GM12878 (cell line): Measurements from ENCODE around the gene SPTBN1. TPM values are rescaled to one million over a fixed set of nuclear protein-coding genes. Genes with fewer than 3 reads are reported as not detected.

Experiments
- BHLHE40 ChIP-seq, 2 experiments: fragments of 450-650 bp in 1 of 2; IDR thresholded peaks; 2 replicates each; pipeline ENCODE4 v1.6.1; 2011 to 2017; ENCODE audit warnings: low read depth in 2 of 2, borderline replicate concordance in 1 of 2, improper control_type of control experiment in 1 of 2, low read length in 1 of 2, mild to moderate bottlenecking in 1 of 2
- CHD2 ChIP-seq: IDR thresholded peaks from 2 replicates; pipeline ENCODE4 v1.6.1; 2011; ENCODE audit warnings: low read depth, low read length, improper control_type of control experiment, borderline replicate concordance
- HCFC1 ChIP-seq: fragments of 150-350 bp; IDR thresholded peaks from 2 replicates; pipeline ENCODE4 v1.6.1; 2014; ENCODE audit warnings: low read length
- KAT2A ChIP-seq: conservative IDR thresholded peaks from 2 replicates; pipeline ENCODE4 v1.6.1; 2011; ENCODE audit warnings: low read depth, low read length; ENCODE audit not compliant: control insufficient read depth
- MAX ChIP-seq: IDR thresholded peaks from 2 replicates; pipeline ENCODE4 v1.6.1; 2012; ENCODE audit warnings: low read depth, low read length, improper control_type of control experiment
- NFXL1 ChIP-seq: fragments of 450-650 bp; IDR thresholded peaks from 2 replicates; pipeline ENCODE4 v1.6.1; 2017; ENCODE audit warnings: antibody characterized with exemption, mild to moderate bottlenecking, borderline replicate concordance
- NR2F1 ChIP-seq: fragments of 450-650 bp; conservative IDR thresholded peaks from 2 replicates; pipeline ENCODE4 v1.6.1; 2017; ENCODE audit warnings: mild to moderate bottlenecking
- PML ChIP-seq: IDR thresholded peaks from 2 replicates; pipeline ENCODE4 v1.6.1; 2012; ENCODE audit warnings: low read length, inconsistent platforms
- RAD21 ChIP-seq: IDR thresholded peaks from 2 replicates; pipeline ENCODE4 v1.6.1; 2011; ENCODE audit warnings: mild to moderate bottlenecking, low read depth, low read length, moderate library complexity; ENCODE audit not compliant: insufficient read depth
- RUNX3 ChIP-seq: IDR thresholded peaks from 2 replicates; pipeline ENCODE4 v1.6.1; 2012; ENCODE audit warnings: low read length, inconsistent platforms
- YBX1 ChIP-seq: fragments of 450-650 bp; IDR thresholded peaks from 2 replicates; pipeline ENCODE4 v1.6.1; 2016; ENCODE audit warnings: antibody characterized with exemption
- polyA plus RNA-seq, 11 experiments: library from polyadenylated mRNA; depleted of rRNA in 4 of 11; unstranded in 6 of 11; stranded (reverse) in 5 of 11; fragments of >200 nt; fragmentation: Nextera tagmentation in 4 of 11; fragmentation: Illumina TruSeq in 1 of 11; extraction: Ambion mirVana in 4 of 11; extraction: Trizol in 1 of 11; gene quantifications; 1 replicate in 1 of 11; 2 replicates in 10 of 11; pipeline versions ENCODE4 v1.2.1 to v1.2.3, GENCODE V29; 2011 to 2016; ENCODE audit warnings: inconsistent platforms in 2 of 11, missing spikeins in 2 of 11, low read depth in 1 of 11
- total RNA-seq, 4 experiments: library from RNA; depleted of rRNA in 3 of 4; stranded (reverse); fragments of >200 nt in 3 of 4; fragmentation: Illumina TruSeq in 1 of 4; extraction: Trizol in 1 of 4; gene quantifications; 2 replicates each; pipeline versions ENCODE4 v1.2.1 to v1.2.3, GENCODE V29; 2013 to 2021
- TF ChIP-seq, protein P1 (sequence below): fragments of 450-650 bp; formaldehyde crosslinking; IDR thresholded peaks from 2 replicates; pipeline ENCODE4 v1.4.0; 2022; ENCODE audit warnings: mild to moderate bottlenecking, moderate library complexity
- TF ChIP-seq, protein P2 (sequence below): fragments of 450-650 bp; IDR thresholded peaks from 2 replicates; pipeline ENCODE4 v1.6.1; 2017; ENCODE audit warnings: low read depth, mild to moderate bottlenecking, moderate library complexity
- TF ChIP-seq, protein P3 (sequence below): fragments of 450-650 bp; IDR thresholded peaks from 2 replicates; pipeline ENCODE4 v1.6.1; 2017; ENCODE audit warnings: mild to moderate bottlenecking
- TF ChIP-seq, protein P4 (sequence below): IDR thresholded peaks from 2 replicates; pipeline ENCODE4 v1.6.1; 2012; ENCODE audit warnings: mild to moderate bottlenecking, low read depth, low read length
- TF ChIP-seq, protein P5 (sequence below): IDR thresholded peaks from 2 replicates; pipeline ENCODE4 v1.6.1; 2012; ENCODE audit warnings: low read depth, low read length, improper control_type of control experiment

Gene SPTBN1
- total and polyA plus RNA-seq, 10 of the 15 experiments (the other 5 are each of a cell fraction or from before 2014, with no cell fraction given): 20.6 to 154 (median 76.7) TPM

- TF ChIP-seq RUNX3 (peak; percentile 85), NFXL1 (no peak), PML (peak; percentile 41), NR2F1 (peak; percentile 45; the same call in 1 of the 2 replicates), RAD21 (0 out of 2 replicates have a peak, but pooled peaks have one; percentile 0), BHLHE40 (IDR thresholded peaks at IDR 0.05; ENCODE audit: borderline replicate concordance in 1 of 2, low read depth in 2 of 2, low read length in 1 of 2) (peak; percentile 17 to 62; a peak in 2 of 4 replicates), YBX1 (no peak), HCFC1 (no peak), KAT2A (no peak), MAX (peak; percentile 89), CHD2 (peak; percentile 30; the same call in 1 of the 2 replicates)
- TF ChIP-seq, protein P1, sequence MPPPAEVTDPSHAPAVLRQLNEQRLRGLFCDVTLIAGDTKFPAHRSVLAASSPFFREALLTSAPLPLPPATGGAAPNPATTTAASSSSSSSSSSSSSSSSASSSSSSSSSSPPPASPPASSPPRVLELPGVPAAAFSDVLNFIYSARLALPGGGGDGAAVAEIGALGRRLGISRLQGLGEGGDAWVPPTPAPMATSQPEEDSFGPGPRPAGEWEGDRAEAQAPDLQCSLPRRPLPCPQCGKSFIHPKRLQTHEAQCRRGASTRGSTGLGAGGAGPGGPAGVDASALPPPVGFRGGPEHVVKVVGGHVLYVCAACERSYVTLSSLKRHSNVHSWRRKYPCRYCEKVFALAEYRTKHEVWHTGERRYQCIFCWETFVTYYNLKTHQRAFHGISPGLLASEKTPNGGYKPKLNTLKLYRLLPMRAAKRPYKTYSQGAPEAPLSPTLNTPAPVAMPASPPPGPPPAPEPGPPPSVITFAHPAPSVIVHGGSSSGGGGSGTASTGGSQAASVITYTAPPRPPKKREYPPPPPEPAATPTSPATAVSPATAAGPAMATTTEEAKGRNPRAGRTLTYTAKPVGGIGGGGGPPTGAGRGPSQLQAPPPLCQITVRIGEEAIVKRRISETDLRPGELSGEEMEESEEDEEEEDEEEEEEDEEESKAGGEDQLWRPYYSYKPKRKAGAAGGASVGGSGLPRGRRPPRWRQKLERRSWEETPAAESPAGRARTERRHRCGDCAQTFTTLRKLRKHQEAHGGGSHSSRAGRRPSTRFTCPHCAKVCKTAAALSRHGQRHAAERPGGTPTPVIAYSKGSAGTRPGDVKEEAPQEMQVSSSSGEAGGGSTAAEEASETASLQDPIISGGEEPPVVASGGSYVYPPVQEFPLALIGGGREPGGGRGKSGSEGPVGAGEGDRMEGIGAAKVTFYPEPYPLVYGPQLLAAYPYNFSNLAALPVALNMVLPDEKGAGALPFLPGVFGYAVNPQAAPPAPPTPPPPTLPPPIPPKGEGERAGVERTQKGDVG (CRISPR knock-in tag): 0 out of 2 replicates have a peak, but pooled peaks have one; percentile 56
- TF ChIP-seq, protein P2, sequence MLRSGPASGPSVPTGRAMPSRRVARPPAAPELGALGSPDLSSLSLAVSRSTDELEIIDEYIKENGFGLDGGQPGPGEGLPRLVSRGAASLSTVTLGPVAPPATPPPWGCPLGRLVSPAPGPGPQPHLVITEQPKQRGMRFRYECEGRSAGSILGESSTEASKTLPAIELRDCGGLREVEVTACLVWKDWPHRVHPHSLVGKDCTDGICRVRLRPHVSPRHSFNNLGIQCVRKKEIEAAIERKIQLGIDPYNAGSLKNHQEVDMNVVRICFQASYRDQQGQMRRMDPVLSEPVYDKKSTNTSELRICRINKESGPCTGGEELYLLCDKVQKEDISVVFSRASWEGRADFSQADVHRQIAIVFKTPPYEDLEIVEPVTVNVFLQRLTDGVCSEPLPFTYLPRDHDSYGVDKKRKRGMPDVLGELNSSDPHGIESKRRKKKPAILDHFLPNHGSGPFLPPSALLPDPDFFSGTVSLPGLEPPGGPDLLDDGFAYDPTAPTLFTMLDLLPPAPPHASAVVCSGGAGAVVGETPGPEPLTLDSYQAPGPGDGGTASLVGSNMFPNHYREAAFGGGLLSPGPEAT: peak; percentile 97
- TF ChIP-seq, protein P3, sequence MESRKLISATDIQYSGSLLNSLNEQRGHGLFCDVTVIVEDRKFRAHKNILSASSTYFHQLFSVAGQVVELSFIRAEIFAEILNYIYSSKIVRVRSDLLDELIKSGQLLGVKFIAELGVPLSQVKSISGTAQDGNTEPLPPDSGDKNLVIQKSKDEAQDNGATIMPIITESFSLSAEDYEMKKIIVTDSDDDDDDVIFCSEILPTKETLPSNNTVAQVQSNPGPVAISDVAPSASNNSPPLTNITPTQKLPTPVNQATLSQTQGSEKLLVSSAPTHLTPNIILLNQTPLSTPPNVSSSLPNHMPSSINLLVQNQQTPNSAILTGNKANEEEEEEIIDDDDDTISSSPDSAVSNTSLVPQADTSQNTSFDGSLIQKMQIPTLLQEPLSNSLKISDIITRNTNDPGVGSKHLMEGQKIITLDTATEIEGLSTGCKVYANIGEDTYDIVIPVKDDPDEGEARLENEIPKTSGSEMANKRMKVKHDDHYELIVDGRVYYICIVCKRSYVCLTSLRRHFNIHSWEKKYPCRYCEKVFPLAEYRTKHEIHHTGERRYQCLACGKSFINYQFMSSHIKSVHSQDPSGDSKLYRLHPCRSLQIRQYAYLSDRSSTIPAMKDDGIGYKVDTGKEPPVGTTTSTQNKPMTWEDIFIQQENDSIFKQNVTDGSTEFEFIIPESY: no peak
- TF ChIP-seq, protein P4, sequence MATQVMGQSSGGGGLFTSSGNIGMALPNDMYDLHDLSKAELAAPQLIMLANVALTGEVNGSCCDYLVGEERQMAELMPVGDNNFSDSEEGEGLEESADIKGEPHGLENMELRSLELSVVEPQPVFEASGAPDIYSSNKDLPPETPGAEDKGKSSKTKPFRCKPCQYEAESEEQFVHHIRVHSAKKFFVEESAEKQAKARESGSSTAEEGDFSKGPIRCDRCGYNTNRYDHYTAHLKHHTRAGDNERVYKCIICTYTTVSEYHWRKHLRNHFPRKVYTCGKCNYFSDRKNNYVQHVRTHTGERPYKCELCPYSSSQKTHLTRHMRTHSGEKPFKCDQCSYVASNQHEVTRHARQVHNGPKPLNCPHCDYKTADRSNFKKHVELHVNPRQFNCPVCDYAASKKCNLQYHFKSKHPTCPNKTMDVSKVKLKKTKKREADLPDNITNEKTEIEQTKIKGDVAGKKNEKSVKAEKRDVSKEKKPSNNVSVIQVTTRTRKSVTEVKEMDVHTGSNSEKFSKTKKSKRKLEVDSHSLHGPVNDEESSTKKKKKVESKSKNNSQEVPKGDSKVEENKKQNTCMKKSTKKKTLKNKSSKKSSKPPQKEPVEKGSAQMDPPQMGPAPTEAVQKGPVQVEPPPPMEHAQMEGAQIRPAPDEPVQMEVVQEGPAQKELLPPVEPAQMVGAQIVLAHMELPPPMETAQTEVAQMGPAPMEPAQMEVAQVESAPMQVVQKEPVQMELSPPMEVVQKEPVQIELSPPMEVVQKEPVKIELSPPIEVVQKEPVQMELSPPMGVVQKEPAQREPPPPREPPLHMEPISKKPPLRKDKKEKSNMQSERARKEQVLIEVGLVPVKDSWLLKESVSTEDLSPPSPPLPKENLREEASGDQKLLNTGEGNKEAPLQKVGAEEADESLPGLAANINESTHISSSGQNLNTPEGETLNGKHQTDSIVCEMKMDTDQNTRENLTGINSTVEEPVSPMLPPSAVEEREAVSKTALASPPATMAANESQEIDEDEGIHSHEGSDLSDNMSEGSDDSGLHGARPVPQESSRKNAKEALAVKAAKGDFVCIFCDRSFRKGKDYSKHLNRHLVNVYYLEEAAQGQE: 0 out of 2 replicates have a peak, but pooled peaks have one; percentile 16
- TF ChIP-seq, protein P5, sequence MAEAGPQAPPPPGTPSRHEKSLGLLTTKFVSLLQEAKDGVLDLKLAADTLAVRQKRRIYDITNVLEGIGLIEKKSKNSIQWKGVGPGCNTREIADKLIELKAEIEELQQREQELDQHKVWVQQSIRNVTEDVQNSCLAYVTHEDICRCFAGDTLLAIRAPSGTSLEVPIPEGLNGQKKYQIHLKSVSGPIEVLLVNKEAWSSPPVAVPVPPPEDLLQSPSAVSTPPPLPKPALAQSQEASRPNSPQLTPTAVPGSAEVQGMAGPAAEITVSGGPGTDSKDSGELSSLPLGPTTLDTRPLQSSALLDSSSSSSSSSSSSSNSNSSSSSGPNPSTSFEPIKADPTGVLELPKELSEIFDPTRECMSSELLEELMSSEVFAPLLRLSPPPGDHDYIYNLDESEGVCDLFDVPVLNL: no peak
These were observed 178.7 kb downstream of the SPTBN1 start (continued) for GRCh38 chr2:54634564-54635511.
